ENCODE data around the gene MLLT6.

The MLLT6 gene

DNA sequence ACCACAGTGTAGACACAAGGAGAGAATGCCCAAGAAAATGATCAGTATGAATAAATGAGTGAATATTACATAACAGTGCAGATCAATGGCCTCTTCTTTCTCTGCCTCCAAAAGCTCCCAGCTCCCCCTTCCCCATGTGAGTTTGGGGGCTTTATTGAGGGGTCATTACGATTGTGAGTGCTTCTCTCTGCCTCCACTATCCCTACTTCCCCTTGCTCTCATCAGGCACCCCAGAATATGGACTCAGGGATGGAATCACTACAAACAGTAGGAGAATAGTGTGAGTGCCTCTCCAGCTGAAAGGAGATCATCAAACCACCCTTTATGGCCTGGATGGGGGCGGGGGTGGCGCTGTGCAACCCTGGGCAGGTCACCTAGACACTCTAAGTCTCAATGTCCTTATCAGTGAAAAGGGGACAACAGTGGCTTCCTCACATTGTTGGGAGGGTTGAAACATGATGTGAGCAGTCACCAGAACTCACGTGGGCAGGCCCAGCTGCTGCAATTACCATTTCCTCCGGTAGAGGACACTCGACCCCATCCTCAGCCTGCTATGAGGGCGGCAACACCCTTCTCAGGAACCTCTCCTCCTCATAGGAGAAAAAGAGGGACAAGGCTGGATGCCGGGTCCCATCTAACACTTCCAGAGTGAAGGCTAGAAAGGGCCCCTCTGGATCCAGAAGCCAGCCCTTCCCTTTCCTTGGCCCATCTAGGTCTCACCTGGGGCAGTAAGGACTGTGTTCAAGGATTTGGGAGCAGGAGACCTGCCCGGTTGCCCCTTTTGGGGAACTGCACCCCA lies 28.2 kb upstream of the MLLT6 start:
- peak; percentile 84 to 86 for DNase-seq

- no peak for DNase-seq
These were observed 27.3 kb upstream of the MLLT6 start for GRCh38 chr17:38677819-38678218.

DNA sequence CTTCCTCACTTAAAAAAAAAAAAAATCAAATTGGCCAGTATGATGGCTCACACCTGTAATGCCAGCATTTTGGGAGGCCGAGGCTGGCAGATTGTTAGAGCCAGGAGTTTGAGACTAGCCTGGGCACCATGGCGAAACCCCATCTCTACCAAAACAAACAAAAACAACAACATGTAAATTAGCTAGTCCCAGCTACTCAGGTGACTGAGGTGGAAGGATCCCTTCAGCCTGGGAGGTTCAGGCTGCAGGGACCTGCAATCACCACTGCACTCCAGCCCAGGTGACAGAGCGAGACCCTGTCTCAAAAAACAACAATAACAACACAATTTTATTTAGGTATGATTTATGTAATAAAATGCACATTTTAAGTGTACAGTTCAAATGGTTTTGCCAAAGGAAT lies 24.0 kb upstream of the MLLT6 start:
- DNase-seq, result no peak

DNA sequence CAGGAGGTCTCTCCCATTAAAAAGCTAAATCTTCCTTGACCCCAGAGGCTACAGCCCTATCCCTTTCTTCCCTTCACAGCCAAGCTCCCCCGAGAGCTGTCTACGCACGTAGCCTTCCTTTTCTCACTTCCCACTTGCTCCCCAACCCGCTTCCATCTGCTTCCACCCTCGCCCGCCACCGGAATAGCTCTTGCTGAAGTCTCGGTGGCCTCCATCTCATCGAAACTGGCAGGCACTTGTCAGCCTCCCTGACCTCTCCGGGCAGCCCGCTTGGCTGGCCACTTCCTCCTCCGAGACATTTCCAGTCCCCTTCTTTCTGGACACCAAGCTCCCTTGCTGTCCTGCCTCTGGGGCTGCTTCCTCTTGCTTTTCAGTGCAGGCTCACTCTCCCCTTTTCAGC lies 19.6 kb upstream of the MLLT6 start:
- DNase-seq, result no peak

- no peak for DNase-seq
These were observed 17.8 kb upstream of the MLLT6 start for GRCh38 chr17:38687286-38687685.

DNA sequence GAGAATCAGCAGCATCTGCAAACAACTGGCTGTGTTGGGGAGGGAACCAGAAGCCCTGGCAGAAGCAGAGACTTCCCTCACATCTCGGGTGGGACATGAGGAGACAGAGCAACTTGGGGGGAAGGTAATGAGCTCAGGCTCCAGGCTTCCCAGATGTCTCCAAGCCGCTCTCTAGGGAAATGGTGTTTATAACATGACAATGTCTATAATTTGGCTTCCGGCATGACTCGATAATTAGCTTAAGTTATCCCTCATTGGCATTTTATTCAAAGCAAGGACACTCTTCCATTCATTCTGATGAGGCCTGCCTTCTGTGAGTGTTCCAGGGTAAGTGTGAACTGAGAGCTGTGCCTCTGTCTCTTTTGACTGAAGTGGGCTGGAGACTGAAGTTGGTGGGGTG lies 14.7 kb upstream of the MLLT6 start:
- DNase-seq, result no peak

DNA sequence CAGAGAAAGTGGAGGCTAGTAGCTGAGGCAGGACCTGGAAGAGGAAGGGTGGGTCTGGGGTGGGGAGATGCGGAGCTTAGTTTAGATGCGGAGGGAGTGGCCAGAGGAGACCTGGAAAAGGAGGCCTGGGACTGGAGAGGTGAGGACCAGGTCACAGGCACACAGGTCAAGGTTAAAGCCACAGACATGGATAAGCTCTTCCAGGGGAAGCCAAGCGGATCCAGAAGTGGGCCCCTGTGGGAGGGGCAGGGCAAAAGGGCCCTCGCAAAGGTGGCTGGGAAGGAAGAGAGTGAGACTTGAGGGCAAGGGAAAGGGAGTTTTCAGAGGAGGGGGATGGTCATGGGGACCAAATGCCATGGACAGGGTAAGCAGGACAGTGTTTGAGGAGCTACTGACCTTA lies 13.9 kb upstream of the MLLT6 start:
- no peak for DNase-seq

GRCh38 chr17:38693700-38694329 lies 11.3 kb upstream of the MLLT6 start:
- no peak for DNase-seq

DNA sequence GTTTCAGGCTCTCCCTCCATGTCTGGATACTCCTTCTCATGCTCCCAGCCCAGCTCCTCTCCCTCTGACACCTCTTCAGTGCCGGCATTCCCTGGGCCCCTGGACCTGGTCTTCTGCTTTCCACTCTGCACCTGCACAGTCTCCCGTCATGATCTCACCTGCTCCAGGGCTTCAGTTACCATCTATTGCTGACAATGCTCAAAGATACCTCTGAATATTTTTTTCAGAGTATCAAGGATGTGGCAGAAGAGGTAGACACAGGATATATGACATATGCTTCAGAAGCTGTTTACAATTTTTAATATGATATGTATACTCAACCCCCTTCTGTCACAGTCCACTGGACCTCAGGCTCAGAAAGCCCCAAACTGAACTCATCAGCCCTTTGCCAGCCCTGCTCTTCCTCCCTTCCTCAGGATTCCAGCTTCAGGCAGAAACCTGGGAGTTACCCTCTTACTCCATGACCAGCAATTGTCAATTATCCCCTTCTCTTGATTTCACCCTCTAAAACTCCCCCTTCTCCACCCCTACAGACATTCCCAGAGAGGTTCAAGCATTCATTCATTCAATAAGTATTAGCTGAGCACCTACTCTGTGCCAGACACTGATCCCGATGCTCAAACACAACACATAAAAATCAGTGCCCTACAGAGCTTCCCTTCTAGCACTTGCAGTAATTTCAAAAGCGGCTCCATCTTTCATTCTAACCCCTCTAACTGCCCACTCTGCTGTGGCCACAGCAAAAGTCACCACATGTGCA lies 7.8 kb upstream of the MLLT6 start:
- DNase-seq, result no peak

GRCh38 chr17:38698760-38699159 lies 6.3 kb upstream of the MLLT6 start:
- DNase-seq, result no peak

GRCh38 chr17:38701504-38702165 lies 3.4 kb upstream of the MLLT6 start:
- DNase-seq, result peak; percentile 18 to 28

DNA sequence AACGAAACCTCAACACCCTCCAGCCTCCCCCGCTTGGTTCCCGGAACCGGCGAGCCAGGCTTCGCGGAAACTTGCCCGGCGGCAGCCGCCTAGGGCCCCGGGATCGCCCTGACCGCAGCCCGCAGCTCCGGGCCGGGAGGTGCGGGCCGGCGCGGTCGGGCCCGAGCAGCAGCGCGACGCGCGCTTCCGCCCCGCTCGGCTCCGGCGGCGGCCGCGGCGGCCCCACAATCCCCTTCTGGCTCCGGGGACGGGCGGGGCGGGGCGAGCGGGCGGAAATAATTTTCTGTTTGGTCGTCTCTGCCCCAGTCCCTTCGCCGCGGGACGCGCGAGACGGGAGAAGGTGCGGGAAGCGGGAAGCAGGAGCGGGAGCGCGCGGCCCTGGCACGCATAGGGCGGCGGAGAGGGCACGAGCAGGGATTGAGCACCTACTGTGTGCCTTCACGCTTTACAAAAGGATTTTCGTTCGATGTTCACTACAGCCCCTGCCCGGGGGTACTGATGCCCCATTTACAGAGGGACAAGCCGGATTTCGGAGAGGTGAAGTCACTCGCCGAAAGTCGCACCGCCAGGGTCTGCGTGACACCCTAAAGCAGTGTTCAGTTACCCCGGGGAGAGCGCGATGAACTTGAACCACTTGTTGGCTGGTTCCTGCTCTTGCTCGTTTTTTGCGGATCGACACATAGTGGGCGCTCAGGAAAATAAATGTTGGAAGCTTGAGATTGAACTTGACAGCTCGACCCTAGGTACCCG lies 2.7 kb upstream of the MLLT6 start:
- DNase-seq, result peak; percentile 71 to 82

GRCh38 chr17:38702916-38703741 lies 1.9 kb upstream of the MLLT6 start:
- DNase-seq, result peak in 1 of 2 experiments; percentile 35

DNA sequence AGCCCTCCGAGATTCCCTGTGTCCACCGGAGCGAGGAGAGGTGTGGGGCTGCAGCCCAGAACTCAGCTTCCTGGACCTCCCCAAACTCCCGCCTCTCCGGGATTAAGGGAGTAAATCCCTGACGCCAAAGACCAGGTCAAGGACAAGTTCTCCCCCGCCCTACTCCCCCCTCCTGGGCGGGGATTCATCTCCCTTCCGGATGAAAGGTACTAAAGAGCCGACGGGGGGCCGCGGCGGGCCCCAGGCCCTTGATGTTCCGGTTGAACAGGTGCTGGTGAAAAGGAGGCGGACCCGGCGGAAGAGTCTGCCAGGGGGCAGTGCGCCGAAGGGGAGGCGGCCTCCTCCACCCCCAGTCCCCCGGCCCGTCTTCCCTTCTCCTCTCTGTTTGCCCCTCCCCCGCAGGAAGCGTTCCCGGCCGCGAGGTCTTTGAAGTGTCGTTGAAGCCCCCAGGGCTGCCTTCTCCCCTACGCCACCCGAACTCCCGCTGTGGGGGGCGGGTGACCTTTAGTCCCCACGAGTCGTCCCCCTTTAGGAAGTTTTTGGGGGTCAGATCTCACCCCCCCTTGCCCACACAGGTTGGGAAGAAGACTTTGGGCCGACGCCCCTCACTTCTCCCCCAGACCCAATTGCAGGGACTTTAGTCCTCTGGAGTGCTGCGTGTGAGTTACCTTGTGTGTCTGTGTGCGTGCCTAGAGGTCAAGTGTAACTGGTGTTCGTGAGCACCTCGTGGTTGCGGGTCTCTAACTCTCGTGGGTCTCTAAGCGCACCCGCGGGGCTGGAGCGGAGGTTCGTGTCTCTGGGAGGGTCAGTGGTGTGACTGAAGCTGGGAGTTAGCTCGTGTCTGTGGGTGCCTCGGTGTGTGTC lies 1.1 kb upstream of the MLLT6 start:
- DNase-seq, result peak; percentile 69 to 76

GRCh38 chr17:38705523-38705802 lies 390 bp downstream of the MLLT6 start:
- DNase-seq, result no peak

DNA sequence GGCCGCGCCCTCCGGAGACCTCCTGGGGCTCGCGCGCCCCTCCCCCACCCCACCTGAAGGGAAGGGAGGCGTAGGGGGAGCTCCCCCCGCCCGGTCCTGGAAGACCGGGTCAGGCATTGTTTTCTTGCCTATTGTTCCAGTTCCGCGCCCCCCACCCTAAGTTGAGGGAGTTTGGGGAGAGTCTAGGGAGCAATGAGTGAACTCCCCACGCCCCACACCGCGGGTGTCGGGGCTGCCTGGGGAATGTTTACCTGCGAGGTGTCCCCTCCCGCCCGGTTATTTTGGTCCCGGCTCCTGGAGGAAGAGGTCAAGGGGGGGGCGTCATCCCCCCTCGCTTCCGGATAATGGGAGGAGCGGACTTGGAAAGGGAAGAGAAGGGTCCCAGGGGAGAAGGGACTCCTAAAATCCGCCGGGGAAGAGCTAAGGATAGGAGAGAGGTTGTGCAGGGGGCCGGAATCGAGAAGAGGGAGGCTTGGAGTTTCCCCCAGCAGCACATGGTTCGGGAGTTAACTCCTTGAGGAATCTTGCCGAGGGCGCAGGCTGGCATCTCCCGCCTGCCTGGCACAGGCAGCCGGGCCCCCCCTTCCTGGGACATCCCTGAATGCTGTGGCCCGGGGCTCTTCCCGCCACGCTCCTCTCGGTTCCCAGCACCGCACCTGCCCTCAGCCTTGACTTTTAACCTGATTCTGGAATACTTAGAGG lies 881 bp downstream of the MLLT6 start:
- no peak for DNase-seq

DNA sequence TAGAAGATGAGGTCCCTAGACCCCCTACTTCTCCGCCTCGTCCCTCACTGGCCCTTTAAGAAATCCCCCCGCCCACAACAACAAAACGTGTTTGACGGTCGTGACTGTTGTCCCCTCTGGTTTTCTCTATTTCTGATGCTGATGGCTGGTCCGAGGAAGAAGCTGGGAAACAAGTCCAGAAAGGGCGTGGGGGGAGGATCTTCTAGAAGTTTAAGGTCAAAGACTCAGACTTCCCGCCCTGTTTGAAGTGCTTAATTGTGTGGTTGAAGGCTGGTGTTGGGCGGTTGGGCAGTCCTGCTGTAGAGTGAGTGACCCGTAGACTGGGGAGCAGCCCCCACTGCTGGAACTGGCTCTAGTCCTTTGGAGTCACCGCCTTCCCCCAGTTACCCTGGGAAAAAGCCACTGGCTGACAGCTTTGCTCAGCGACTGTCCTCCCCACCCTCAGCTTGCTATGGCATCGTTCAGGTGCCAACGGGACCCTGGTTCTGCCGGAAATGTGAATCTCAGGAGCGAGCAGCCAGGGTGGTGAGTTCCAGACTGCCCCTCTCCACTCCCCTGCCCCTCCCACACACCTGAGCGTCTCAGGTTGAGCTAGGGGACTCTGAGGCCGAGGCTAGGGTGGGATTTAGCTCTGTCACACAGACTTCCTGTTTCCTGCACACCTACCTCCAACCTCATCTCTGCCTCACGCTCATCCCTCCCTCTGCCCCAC lies 1.6 kb downstream of the MLLT6 start:
- no peak for DNase-seq

- no peak for DNase-seq
These were observed 2.7 kb downstream of the MLLT6 start for GRCh38 chr17:38707678-38708351.

Data from Kasumi-1 (cell line).